ENCODE measurements around the gene RAI1. TPM values are rescaled to one million over a fixed set of nuclear protein-coding genes. Genes with fewer than 3 reads are reported as not detected.

The RAI1 gene
- total and polyA plus RNA-seq, 2 of the 8 experiments (the other 6 are each of a cell fraction or from before 2014, with no cell fraction given): 0.39 to 1.2 TPM

DNA sequence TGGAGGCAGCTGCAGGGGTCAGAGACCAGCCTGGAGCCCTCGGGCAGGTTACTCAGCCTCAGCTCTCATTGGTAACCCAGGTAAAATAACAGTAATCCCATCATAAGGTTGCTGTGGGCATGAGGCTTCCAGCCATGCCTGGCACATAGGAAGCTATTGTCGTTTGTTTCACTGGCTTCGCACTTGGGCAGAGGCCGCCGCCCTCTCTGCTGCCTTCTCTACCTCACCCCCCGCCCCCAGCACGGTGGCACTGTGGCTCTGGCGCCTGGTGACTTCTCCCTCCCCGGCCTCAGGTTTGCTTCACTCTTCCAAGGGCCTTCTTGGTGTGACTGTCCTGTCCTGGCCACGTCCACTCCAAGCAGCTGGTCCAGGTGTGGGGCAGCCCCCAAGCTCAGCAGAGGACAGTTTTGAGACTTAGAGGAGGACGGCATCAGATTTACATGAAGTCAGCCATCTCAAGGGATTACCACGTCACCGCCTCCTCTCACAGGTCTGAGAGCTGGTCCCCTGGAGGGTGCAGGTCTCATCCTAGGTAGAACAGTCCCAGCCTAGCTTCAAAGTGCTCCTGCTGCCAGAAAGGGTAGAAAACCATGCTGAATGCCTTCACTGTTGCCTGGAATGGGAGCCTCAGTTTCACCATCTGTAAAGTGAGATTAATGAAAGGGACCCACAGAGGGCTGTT, 120.7 kb downstream of the RAI1 start (continued):
- TF ChIP-seq HDAC2 (IDR thresholded peaks at IDR 0.05; ENCODE audit: borderline replicate concordance in 1 of 2, low read depth in 2 of 2, low read length in 2 of 2) (no peak), ZNF274 (IDR thresholded peaks at IDR 0.05; ENCODE audit: borderline replicate concordance, extremely low read depth, low read length) (no peak), EP300 (IDR thresholded peaks at IDR 0.05; ENCODE audit: borderline replicate concordance in 1 of 2, low read depth in 2 of 2, low read length in 2 of 2) (no peak), TAF1 (IDR thresholded peaks at IDR 0.05; ENCODE audit: low read depth, low read length) (no peak), TEAD4 (IDR thresholded peaks at IDR 0.05; ENCODE audit: low read depth, low read length) (no peak)
- TF ChIP-seq, protein P1, sequence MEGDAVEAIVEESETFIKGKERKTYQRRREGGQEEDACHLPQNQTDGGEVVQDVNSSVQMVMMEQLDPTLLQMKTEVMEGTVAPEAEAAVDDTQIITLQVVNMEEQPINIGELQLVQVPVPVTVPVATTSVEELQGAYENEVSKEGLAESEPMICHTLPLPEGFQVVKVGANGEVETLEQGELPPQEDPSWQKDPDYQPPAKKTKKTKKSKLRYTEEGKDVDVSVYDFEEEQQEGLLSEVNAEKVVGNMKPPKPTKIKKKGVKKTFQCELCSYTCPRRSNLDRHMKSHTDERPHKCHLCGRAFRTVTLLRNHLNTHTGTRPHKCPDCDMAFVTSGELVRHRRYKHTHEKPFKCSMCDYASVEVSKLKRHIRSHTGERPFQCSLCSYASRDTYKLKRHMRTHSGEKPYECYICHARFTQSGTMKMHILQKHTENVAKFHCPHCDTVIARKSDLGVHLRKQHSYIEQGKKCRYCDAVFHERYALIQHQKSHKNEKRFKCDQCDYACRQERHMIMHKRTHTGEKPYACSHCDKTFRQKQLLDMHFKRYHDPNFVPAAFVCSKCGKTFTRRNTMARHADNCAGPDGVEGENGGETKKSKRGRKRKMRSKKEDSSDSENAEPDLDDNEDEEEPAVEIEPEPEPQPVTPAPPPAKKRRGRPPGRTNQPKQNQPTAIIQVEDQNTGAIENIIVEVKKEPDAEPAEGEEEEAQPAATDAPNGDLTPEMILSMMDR (IDR thresholded peaks at IDR 0.05; ENCODE audit: control extremely low read depth in 1 of 3, insufficient read depth in 1 of 3, low read depth in 1 of 3, low read length in 3 of 3): no peak

Data from H1 (cell line).